ENCODE data around the gene RETREG1.

DNA sequence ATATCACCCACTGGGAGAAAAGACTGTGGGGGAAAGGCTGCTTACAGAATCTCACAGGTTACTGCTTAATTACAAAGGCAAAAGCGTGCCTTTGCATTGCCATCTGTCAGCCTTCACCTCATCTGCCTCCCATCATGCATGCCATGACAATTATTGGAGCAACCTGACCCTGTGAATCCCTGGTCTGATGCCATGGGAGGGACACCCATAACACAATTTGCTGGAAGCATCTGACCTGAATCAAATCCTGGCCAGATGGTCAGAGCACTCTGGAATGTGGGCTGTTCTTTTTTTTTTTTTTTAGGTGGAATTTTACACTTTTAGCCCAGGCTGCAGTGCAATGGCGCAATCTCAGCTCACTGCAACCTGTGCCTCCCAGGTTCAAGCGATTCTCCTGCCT, 11.6 kb upstream of the RETREG1 start:
- no peak for TF ChIP-seq FOXK2 (IDR thresholded peaks at IDR 0.05)
- no peak for TF ChIP-seq SP1 (IDR thresholded peaks at IDR 0.05)
- no peak for TF ChIP-seq CTBP1 (IDR thresholded peaks at IDR 0.05; ENCODE audit: borderline replicate concordance)
- TF ChIP-seq TARDBP (IDR thresholded peaks at IDR 0.05) = no peak
- no peak for TF ChIP-seq SUZ12 (IDR thresholded peaks at IDR 0.05)
- TF ChIP-seq FOXA1 (IDR thresholded peaks at IDR 0.05) = no peak
- no peak for TF ChIP-seq ARNT (IDR thresholded peaks at IDR 0.05)

Data from HEK293T (cell line).